Daoy (cell line): Measurements from ENCODE around the gene ANK3. TPM values are rescaled to one million over a fixed set of nuclear protein-coding genes. Genes with fewer than 3 reads are reported as not detected.

Experiments
- DNase-seq: peaks from one replicate; pipeline ENCODE4 v3.0.0-alpha.2; 2015; ENCODE audit warnings: low read depth
- total RNA-seq: library from RNA; depleted of rRNA; stranded (reverse); fragments of >200 nt; shearing (Covaris generic); gene quantifications from 2 replicates; pipeline ENCODE4 v1.2.3, GENCODE V29; 2014

The ANK3 gene
- total RNA-seq, 1 experiment from 2014 or later: 15.9 TPM

- DNase-seq: no peak
Observed at GRCh38 chr10:60140651-60141632, 248.7 kb downstream of the ANK3 start.

- peak; percentile 8 for DNase-seq
Observed at GRCh38 chr10:60139798-60140566, 249.7 kb downstream of the ANK3 start.

GRCh38 chr10:60139290-60139689 is 250.4 kb downstream of the ANK3 start:
- DNase-seq: no peak

GRCh38 chr10:60138842-60139241 is 250.8 kb downstream of the ANK3 start:
- no peak for DNase-seq

- no peak for DNase-seq
Observed at GRCh38 chr10:60138026-60138425, 251.6 kb downstream of the ANK3 start.

GRCh38 chr10:60137292-60137992 is 252.2 kb downstream of the ANK3 start:
- no peak for DNase-seq

GRCh38 chr10:60135020-60135419 is 254.7 kb downstream of the ANK3 start:
- no peak for DNase-seq

GRCh38 chr10:60134548-60134947 is 255.1 kb downstream of the ANK3 start:
- DNase-seq: no peak

- no peak for DNase-seq
Observed at GRCh38 chr10:60130130-60130579, 259.5 kb downstream of the ANK3 start.

GRCh38 chr10:60125895-60126294 is 263.8 kb downstream of the ANK3 start:
- no peak for DNase-seq

GRCh38 chr10:60124536-60124935 is 265.1 kb downstream of the ANK3 start:
- no peak for DNase-seq

GRCh38 chr10:60123668-60124067 is 266.0 kb downstream of the ANK3 start:
- no peak for DNase-seq

- peak; percentile 17 for DNase-seq
Observed at GRCh38 chr10:60123172-60123571, 266.5 kb downstream of the ANK3 start.

GRCh38 chr10:60122190-60122589 is 267.5 kb downstream of the ANK3 start:
- DNase-seq: no peak

GRCh38 chr10:60114765-60115586 is 274.7 kb downstream of the ANK3 start:
- DNase-seq: peak; percentile 23

- no peak for DNase-seq
Observed at GRCh38 chr10:60110739-60111138, 278.9 kb downstream of the ANK3 start.

GRCh38 chr10:60107308-60107976 is 282.2 kb downstream of the ANK3 start:
- DNase-seq: no peak

- DNase-seq: no peak
Observed at GRCh38 chr10:60105295-60105695, 284.4 kb downstream of the ANK3 start.

- DNase-seq: no peak
Observed at GRCh38 chr10:60101821-60102220, 287.9 kb downstream of the ANK3 start.

GRCh38 chr10:60099998-60100747 is 289.5 kb downstream of the ANK3 start:
- DNase-seq: peak; percentile 25
